Measurements from ENCODE around the gene LHX1. TPM values are rescaled to one million over a fixed set of nuclear protein-coding genes. Genes with fewer than 3 reads are reported as not detected.

LHX1 gene
- polyA plus RNA-seq, 6 donors from 2014 or later = not detected

- Mint-ChIP-seq H3K4me1 (peaks cover 49 to 72% (median 51%) of the 10 kb centered on the region in 3 donors), H3K9me3 (peaks cover 0 to 6% (median 0%) of the 10 kb centered on the region in 7 donors), H3K27me3 (peaks cover 66 to 76% (median 74%) of the 10 kb centered on the region in 3 donors), H3K36me3 (peaks cover 0 to 10% of the 10 kb centered on the region in 2 donors), H3K4me3 (peak overlapping the region in 3 of 8 donors; percentile 16 to 56 (median 48)), H3K27ac (peak overlapping the region in 3 of 6 donors; percentile 37 to 88 (median 56))
- ATAC-seq (ENCODE audit: low read depth in 2 of 2) (no peak), DNase-seq (no peak)
Observed at GRCh38 chr17:36929851-36930582, 7.3 kb upstream of the LHX1 start.

- peaks cover 0 to 10% of the 10 kb centered on the region in 2 donors for H3K36me3 Mint-ChIP-seq
- DNase-seq (no peak), ATAC-seq (ENCODE audit: low read depth in 2 of 2) (no peak)
- peak overlapping the region in 2 of 8 donors; percentile 56 to 63 for H3K4me3 Mint-ChIP-seq
- H3K27ac Mint-ChIP-seq = peak overlapping the region in 1 of 6 donors; percentile 66
- peaks cover 54 to 77% (median 56%) of the 10 kb centered on the region in 3 donors for H3K4me1 Mint-ChIP-seq
- H3K27me3 Mint-ChIP-seq = peaks cover 71 to 76% (median 75%) of the 10 kb centered on the region in 3 donors
- peaks cover 0 to 6% (median 0%) of the 10 kb centered on the region in 7 donors for H3K9me3 Mint-ChIP-seq
Observed at GRCh38 chr17:36930583-36930900, 6.7 kb upstream of the LHX1 start.

- Mint-ChIP-seq H3K36me3 (peaks cover 0 to 10% of the 10 kb centered on the region in 2 donors), H3K9me3 (peaks cover 0 to 9% (median 0%) of the 10 kb centered on the region in 7 donors), H3K4me1 (peaks cover 58 to 83% (median 62%) of the 10 kb centered on the region in 3 donors), H3K4me3 (peak overlapping the region in 5 of 8 donors; percentile 63 to 84 (median 80)), H3K27ac (peak overlapping the region in 2 of 6 donors; percentile 25 to 39), H3K27me3 (peaks cover 69 to 82% (median 77%) of the 10 kb centered on the region in 3 donors)
- no peak for ATAC-seq (ENCODE audit: low read depth in 2 of 2)
- DNase-seq = no peak
Observed at GRCh38 chr17:36931096-36931696, 6.1 kb upstream of the LHX1 start.

GRCh38 chr17:36931697-36932382 lies 5.4 kb upstream of the LHX1 start:
- H3K27me3 Mint-ChIP-seq = peaks cover 70 to 89% (median 79%) of the 10 kb centered on the region in 3 donors
- peaks cover 0 to 9% (median 0%) of the 10 kb centered on the region in 7 donors for H3K9me3 Mint-ChIP-seq
- peaks cover 0 to 10% of the 10 kb centered on the region in 2 donors for H3K36me3 Mint-ChIP-seq
- H3K27ac Mint-ChIP-seq = peak overlapping the region in 5 of 6 donors; percentile 5 to 92 (median 44)
- H3K4me1 Mint-ChIP-seq = peaks cover 63 to 85% (median 67%) of the 10 kb centered on the region in 3 donors
- peak overlapping the region; percentile 45 to 88 (median 76) for H3K4me3 Mint-ChIP-seq
- ATAC-seq (ENCODE audit: low read depth in 2 of 2) = no peak
- DNase-seq = no peak

GRCh38 chr17:36932383-36932693 lies 4.9 kb upstream of the LHX1 start:
- Mint-ChIP-seq H3K4me1 (peaks cover 67 to 90% (median 71%) of the 10 kb centered on the region in 3 donors), H3K36me3 (peaks cover 0 to 10% of the 10 kb centered on the region in 2 donors), H3K27me3 (peaks cover 75 to 93% (median 84%) of the 10 kb centered on the region in 3 donors), H3K4me3 (peak overlapping the region; percentile 45 to 88 (median 76)), H3K9me3 (peaks cover 0 to 9% (median 0%) of the 10 kb centered on the region in 7 donors), H3K27ac (peak overlapping the region in 4 of 6 donors; percentile 5 to 92 (median 67))
- DNase-seq = no peak
- ATAC-seq (ENCODE audit: low read depth in 2 of 2) = no peak

GRCh38 chr17:36932694-36933511 lies 4.4 kb upstream of the LHX1 start:
- H3K4me3 Mint-ChIP-seq = peak overlapping the region; percentile 45 to 84 (median 74)
- peaks cover 0 to 10% of the 10 kb centered on the region in 2 donors for H3K36me3 Mint-ChIP-seq
- H3K4me1 Mint-ChIP-seq = peaks cover 68 to 90% (median 71%) of the 10 kb centered on the region in 3 donors
- ATAC-seq (ENCODE audit: low read depth in 2 of 2) = no peak
- DNase-seq = no peak
- H3K27ac Mint-ChIP-seq = peak overlapping the region in 4 of 6 donors; percentile 5 to 67 (median 52)
- peaks cover 78 to 93% (median 87%) of the 10 kb centered on the region in 3 donors for H3K27me3 Mint-ChIP-seq
- peaks cover 0 to 9% (median 2%) of the 10 kb centered on the region in 7 donors for H3K9me3 Mint-ChIP-seq

GRCh38 chr17:36933512-36934143 lies 3.6 kb upstream of the LHX1 start:
- peaks cover 0 to 10% of the 10 kb centered on the region in 2 donors for H3K36me3 Mint-ChIP-seq
- no peak for DNase-seq
- peak overlapping the region in 7 of 8 donors; percentile 69 to 83 (median 78) for H3K4me3 Mint-ChIP-seq
- peaks cover 64 to 86% (median 71%) of the 10 kb centered on the region in 3 donors for H3K4me1 Mint-ChIP-seq
- peaks cover 75 to 96% (median 86%) of the 10 kb centered on the region in 3 donors for H3K27me3 Mint-ChIP-seq
- ATAC-seq (ENCODE audit: low read depth in 2 of 2) = no peak
- peak overlapping the region in 4 of 6 donors; percentile 5 to 93 (median 73) for H3K27ac Mint-ChIP-seq
- peaks cover 0 to 9% (median 2%) of the 10 kb centered on the region in 7 donors for H3K9me3 Mint-ChIP-seq

GRCh38 chr17:36934144-36934691 lies 3.1 kb upstream of the LHX1 start:
- Mint-ChIP-seq H3K4me3 (peak overlapping the region in 7 of 8 donors; percentile 69 to 83 (median 78)), H3K27me3 (peaks cover 73 to 96% (median 86%) of the 10 kb centered on the region in 3 donors), H3K4me1 (peaks cover 62 to 86% (median 71%) of the 10 kb centered on the region in 3 donors), H3K27ac (peak overlapping the region in 4 of 6 donors; percentile 5 to 93 (median 73)), H3K9me3 (peaks cover 0 to 9% (median 2%) of the 10 kb centered on the region in 7 donors), H3K36me3 (peaks cover 0 to 10% of the 10 kb centered on the region in 2 donors)
- DNase-seq (no peak), ATAC-seq (ENCODE audit: low read depth in 2 of 2) (no peak)

GRCh38 chr17:36934692-36935630 lies 2.3 kb upstream of the LHX1 start:
- Mint-ChIP-seq H3K9me3 (peaks cover 0 to 13% (median 4%) of the 10 kb centered on the region in 7 donors), H3K4me1 (peaks cover 65 to 84% (median 73%) of the 10 kb centered on the region in 3 donors), H3K27ac (peak overlapping the region in 4 of 6 donors; percentile 60 to 94 (median 78)), H3K4me3 (peak overlapping the region; percentile 54 to 89 (median 82)), H3K27me3 (peaks cover 69 to 94% (median 84%) of the 10 kb centered on the region in 3 donors), H3K36me3 (peaks cover 0 to 10% of the 10 kb centered on the region in 2 donors)
- no peak for DNase-seq
- no peak for ATAC-seq (ENCODE audit: low read depth in 2 of 2)

- H3K27ac Mint-ChIP-seq = peak overlapping the region in 4 of 6 donors; percentile 61 to 94 (median 78)
- H3K9me3 Mint-ChIP-seq = peaks cover 0 to 13% (median 4%) of the 10 kb centered on the region in 7 donors
Observed at GRCh38 chr17:36935671-36936454, 1.4 kb upstream of the LHX1 start.

More at GRCh38 chr17:36935671-36936454, 1.4 kb upstream of the LHX1 start:
- Mint-ChIP-seq H3K4me1 (peaks cover 66 to 83% (median 77%) of the 10 kb centered on the region in 3 donors), H3K4me3 (peak overlapping the region; percentile 54 to 89 (median 81)), H3K36me3 (peaks cover 0 to 1% of the 10 kb centered on the region in 2 donors), H3K27me3 (peaks cover 61 to 94% (median 84%) of the 10 kb centered on the region in 3 donors)
- DNase-seq = no peak
- ATAC-seq (ENCODE audit: low read depth in 2 of 2) = no peak
